GM12874 (cell line): Measurements from ENCODE around the gene RILPL1.

ENCODE experiments used
- CTCF ChIP-seq: IDR thresholded peaks from 2 replicates; pipeline ENCODE4 v1.5.1; 2011; ENCODE audit warnings: low read depth, mild to moderate bottlenecking, control low read depth, low read length, moderate library complexity; ENCODE audit not compliant: insufficient read depth

Gene RILPL1

GRCh38 chr12:123474485-123475245 is 58.9 kb downstream of the RILPL1 start:
- no peak for TF ChIP-seq CTCF

DNA sequence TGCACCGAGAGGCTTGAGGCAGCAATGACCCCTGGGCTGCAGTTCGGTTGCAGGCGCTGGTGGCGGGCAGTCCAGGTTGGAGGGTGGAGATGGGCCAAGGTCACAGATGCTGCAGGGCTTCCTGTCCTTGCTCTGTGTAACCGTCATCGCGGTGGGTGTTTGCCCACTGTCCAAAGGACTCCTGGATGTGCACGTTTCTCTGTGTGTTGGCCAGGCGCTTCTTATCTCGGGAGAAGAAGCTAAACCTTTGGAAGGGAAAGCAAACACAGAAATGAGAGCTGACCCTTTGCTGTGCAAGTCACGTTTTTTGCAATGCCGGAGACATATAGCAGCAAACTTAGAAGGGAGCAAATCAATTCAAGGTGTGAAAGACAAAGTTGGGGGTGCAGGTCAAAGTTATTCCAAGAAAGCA is 61.1 kb downstream of the RILPL1 start:
- no peak for TF ChIP-seq CTCF

DNA sequence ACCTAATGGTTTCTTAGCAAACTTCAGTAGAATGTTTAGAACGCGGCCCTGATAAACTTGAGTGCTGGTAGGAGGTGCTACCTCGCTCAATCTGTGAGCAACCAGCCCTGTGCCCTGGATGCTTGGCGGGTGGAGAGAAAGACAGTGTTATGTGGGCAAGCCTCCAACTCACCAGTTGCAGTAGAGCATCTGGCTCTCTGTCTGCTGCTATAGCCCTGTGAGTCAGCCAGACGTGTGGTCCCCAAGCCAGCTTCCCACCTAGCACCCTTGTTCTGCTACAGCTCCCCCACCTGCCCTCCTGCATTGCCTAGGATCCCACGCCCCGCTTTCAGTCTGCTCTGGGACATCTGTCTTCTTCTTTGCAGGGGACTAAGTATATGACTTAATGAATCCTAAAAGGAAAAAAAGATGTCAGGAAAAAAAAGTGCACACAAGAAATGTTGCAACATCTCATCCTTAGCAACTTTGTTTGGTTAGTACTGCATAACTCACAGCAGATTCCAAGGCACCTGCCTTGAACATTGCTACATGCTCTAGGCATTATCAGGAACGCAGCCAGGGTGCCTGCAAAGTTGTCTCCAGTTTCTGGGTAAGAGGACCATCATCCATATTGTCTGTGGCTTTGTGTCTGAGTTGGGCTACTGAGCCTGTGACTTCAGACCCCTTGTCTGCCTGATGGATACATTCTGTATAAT is 62.0 kb downstream of the RILPL1 start:
- TF ChIP-seq CTCF = no peak

DNA sequence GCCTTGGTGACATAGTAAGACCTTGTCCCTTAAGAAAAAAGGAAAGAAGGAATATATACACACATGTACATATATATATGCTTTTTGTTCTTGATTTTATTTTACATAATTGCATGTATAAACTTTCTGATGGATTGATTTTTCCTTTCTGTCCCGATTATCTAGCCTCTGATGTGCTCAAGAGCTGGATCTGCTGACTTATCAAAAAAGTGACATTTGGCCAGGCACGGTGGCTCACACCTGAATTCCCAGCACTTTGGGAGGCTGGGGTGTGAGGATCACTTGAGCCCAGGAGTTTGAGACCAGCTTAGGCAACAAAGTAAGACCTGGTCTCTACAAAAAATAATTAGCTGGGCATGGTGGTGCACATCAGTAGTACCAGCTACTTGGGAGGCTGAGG is 63.5 kb downstream of the RILPL1 start:
- TF ChIP-seq CTCF = no peak

- TF ChIP-seq CTCF = peak; percentile 49; the same call in 1 of the 2 replicates
These were observed 64.7 kb downstream of the RILPL1 start for GRCh38 chr12:123468786-123469185.

- TF ChIP-seq CTCF = no peak
These were observed 68.4 kb downstream of the RILPL1 start for GRCh38 chr12:123465084-123465483.

- TF ChIP-seq CTCF = no peak
These were observed 75.3 kb downstream of the RILPL1 start, which contains the start of gene SNRNP35 for GRCh38 chr12:123457980-123458779. Gene SNRNP35, plus strand, starts transcription at chr12:123458139. Its CDS starts 7,402 bp downstream, at chr12:123465541.
